ENCODE results near the gene ARHGAP26.

ARHGAP26 gene

DNA sequence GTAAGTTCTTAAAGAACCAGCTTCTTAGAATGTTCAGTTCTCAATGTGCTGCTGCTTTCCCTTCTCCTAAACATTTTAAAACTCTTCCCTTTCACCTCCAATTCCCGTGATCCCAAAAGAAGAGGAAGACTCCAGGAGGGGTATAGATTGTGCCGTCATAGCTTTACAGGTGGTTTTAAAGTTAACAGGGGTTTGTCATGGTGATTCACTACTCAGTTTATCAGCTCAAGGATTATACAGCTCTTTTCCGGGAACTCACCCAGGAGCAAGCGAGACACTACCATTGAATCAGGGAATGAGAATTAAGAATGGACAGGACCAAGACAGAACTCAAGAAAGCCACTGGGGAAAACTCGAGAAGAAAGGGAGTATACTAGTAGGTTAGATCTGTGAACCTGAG, 454.5 kb downstream of the ARHGAP26 start:
- Histone ChIP-seq H3K36me3 (ENCODE audit: control insufficient read depth in 2 of 2, insufficient read depth in 2 of 2, low read length in 2 of 2) (peaks cover 0 to 9% of the 10 kb centered on the region in 2 donors), H3K9me3 (ENCODE audit: control insufficient read depth in 2 of 2, low read length in 2 of 2) (no peaks in the 10 kb centered on the region), H3K9ac (ENCODE audit: low read depth in 1 of 2, low read length in 2 of 2) (no peak overlapping the region), H3K27ac (ENCODE audit: low read depth in 2 of 2, low read length in 2 of 2) (no peak overlapping the region), H3K4me1 (ENCODE audit: control insufficient read depth in 2 of 2, insufficient read depth in 2 of 2, low read length in 2 of 2) (peaks cover 4 to 6% of the 10 kb centered on the region in 2 donors), H3K27me3 (ENCODE audit: control insufficient read depth in 2 of 2, insufficient read depth in 2 of 2, low read length in 2 of 2) (no peaks in the 10 kb centered on the region), H3K4me3 (ENCODE audit: low read length in 2 of 2) (no peak overlapping the region)

GRCh38 chr5:143225511-143225910, 455.3 kb downstream of the ARHGAP26 start:
- H3K4me1 ChIP-seq (ENCODE audit: control insufficient read depth in 2 of 2, insufficient read depth in 2 of 2, low read length in 2 of 2): peaks cover 4 to 6% of the 10 kb centered on the region in 2 donors
- H3K9me3 ChIP-seq (ENCODE audit: control insufficient read depth in 2 of 2, low read length in 2 of 2): no peaks in the 10 kb centered on the region
- H3K9ac ChIP-seq (ENCODE audit: low read depth in 1 of 2, low read length in 2 of 2): no peak overlapping the region
- peaks cover 0 to 9% of the 10 kb centered on the region in 2 donors for H3K36me3 ChIP-seq (ENCODE audit: control insufficient read depth in 2 of 2, insufficient read depth in 2 of 2, low read length in 2 of 2)
- H3K4me3 ChIP-seq (ENCODE audit: low read length in 2 of 2): no peak overlapping the region
- no peak overlapping the region for H3K27ac ChIP-seq (ENCODE audit: low read depth in 2 of 2, low read length in 2 of 2)
- H3K27me3 ChIP-seq (ENCODE audit: control insufficient read depth in 2 of 2, insufficient read depth in 2 of 2, low read length in 2 of 2): no peaks in the 10 kb centered on the region

- peaks cover 0 to 9% of the 10 kb centered on the region in 2 donors for H3K36me3 ChIP-seq (ENCODE audit: control insufficient read depth in 2 of 2, insufficient read depth in 2 of 2, low read length in 2 of 2)
- H3K27me3 ChIP-seq (ENCODE audit: control insufficient read depth in 2 of 2, insufficient read depth in 2 of 2, low read length in 2 of 2): no peaks in the 10 kb centered on the region
- H3K4me1 ChIP-seq (ENCODE audit: control insufficient read depth in 2 of 2, insufficient read depth in 2 of 2, low read length in 2 of 2): peaks cover 4 to 6% of the 10 kb centered on the region in 2 donors
- H3K9me3 ChIP-seq (ENCODE audit: control insufficient read depth in 2 of 2, low read length in 2 of 2): no peaks in the 10 kb centered on the region
- no peak overlapping the region for H3K27ac ChIP-seq (ENCODE audit: low read depth in 2 of 2, low read length in 2 of 2)
- H3K4me3 ChIP-seq (ENCODE audit: low read length in 2 of 2): no peak overlapping the region
- H3K9ac ChIP-seq (ENCODE audit: low read depth in 1 of 2, low read length in 2 of 2): no peak overlapping the region
Measured at GRCh38 chr5:143226361-143226760, 456.2 kb downstream of the ARHGAP26 start.

DNA sequence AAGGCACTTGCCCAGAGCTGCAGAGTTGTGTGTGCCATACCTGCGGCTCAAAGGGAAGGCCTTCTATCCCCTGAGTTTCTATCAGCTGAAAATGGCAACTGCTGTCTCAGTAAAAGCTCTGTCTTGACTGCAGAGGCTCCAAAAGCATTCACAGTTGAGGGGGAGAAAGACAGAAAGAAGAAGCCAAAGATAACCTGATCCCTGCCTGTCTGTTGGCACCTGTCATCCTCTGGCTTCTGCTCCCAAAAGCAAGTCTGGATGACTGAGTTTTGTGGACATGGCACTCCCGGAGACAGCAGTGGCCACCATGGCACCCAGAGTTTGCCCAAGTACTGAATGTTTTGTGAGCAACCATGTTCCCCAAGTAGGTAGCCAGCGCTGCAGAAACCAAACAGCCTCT, 456.7 kb downstream of the ARHGAP26 start:
- H3K27me3 ChIP-seq (ENCODE audit: control insufficient read depth in 2 of 2, insufficient read depth in 2 of 2, low read length in 2 of 2): no peaks in the 10 kb centered on the region
- no peak overlapping the region for H3K27ac ChIP-seq (ENCODE audit: low read depth in 2 of 2, low read length in 2 of 2)
- peaks cover 4 to 6% of the 10 kb centered on the region in 2 donors for H3K4me1 ChIP-seq (ENCODE audit: control insufficient read depth in 2 of 2, insufficient read depth in 2 of 2, low read length in 2 of 2)
- no peak overlapping the region for H3K9ac ChIP-seq (ENCODE audit: low read depth in 1 of 2, low read length in 2 of 2)
- H3K9me3 ChIP-seq (ENCODE audit: control insufficient read depth in 2 of 2, low read length in 2 of 2): no peaks in the 10 kb centered on the region
- H3K36me3 ChIP-seq (ENCODE audit: control insufficient read depth in 2 of 2, insufficient read depth in 2 of 2, low read length in 2 of 2): peaks cover 0 to 9% of the 10 kb centered on the region in 2 donors
- no peak overlapping the region for H3K4me3 ChIP-seq (ENCODE audit: low read length in 2 of 2)

DNA sequence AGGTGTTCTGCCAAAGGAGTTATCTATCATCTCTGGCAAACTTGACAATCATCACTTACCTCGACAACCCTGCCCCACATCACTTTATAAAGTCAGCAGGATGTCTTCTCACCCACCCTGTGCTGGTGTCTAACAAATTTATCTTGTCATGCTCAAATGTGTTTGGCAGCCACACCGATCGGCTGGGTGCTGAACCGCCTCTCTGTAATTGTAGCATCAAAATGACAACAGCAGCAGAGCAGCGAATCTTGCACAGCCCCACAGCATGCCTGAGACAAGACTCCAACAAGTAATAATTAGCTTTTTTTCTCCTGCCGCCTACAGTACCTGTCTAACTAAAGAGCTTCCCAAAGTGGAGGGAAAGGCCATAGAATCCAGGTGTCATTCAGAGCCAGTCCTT, 457.1 kb downstream of the ARHGAP26 start:
- H3K27ac ChIP-seq (ENCODE audit: low read depth in 2 of 2, low read length in 2 of 2): no peak overlapping the region
- peaks cover 0 to 6% of the 10 kb centered on the region in 2 donors for H3K36me3 ChIP-seq (ENCODE audit: control insufficient read depth in 2 of 2, insufficient read depth in 2 of 2, low read length in 2 of 2)
- no peaks in the 10 kb centered on the region for H3K9me3 ChIP-seq (ENCODE audit: control insufficient read depth in 2 of 2, low read length in 2 of 2)
- H3K4me3 ChIP-seq (ENCODE audit: low read length in 2 of 2): no peak overlapping the region
- H3K4me1 ChIP-seq (ENCODE audit: control insufficient read depth in 2 of 2, insufficient read depth in 2 of 2, low read length in 2 of 2): peaks cover 4 to 6% of the 10 kb centered on the region in 2 donors
- no peak overlapping the region for H3K9ac ChIP-seq (ENCODE audit: low read depth in 1 of 2, low read length in 2 of 2)
- no peaks in the 10 kb centered on the region for H3K27me3 ChIP-seq (ENCODE audit: control insufficient read depth in 2 of 2, insufficient read depth in 2 of 2, low read length in 2 of 2)

DNA sequence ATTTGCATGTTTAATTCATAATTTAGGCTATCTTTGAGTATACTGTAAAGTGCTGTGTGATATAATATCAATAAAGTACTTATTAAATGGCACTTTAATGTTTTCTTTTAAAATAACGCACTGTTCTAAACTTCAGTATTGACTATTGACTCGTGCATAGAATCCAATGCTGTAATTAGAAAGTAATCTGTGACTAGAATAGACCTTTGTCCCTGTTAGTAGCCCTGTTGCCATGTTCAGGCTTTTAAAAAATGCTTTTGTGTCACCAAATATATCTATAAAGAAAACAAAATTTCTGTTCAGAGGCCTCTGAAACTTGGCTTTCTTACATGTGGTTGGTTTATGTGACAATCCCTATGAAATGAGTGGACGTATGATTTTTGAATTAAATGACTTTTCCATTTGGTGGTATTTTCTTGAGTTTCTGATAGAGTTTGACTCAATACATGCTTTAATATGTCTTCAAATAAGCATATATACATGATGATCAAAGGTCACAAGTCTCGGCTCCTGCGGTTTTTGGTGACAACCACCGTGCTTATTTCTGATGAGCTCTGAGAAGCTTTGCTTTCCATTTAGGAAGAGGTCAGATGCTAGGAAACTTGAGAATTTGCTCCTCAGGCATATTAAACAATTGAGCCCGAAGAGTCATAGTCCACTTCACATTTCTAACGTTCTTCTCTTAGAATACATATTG, 458.6 kb downstream of the ARHGAP26 start:
- H3K27me3 ChIP-seq (ENCODE audit: control insufficient read depth in 2 of 2, insufficient read depth in 2 of 2, low read length in 2 of 2): no peaks in the 10 kb centered on the region
- H3K9ac ChIP-seq (ENCODE audit: low read depth in 1 of 2, low read length in 2 of 2): no peak overlapping the region
- H3K36me3 ChIP-seq (ENCODE audit: control insufficient read depth in 2 of 2, insufficient read depth in 2 of 2, low read length in 2 of 2): no peaks in the 10 kb centered on the region
- H3K4me1 ChIP-seq (ENCODE audit: control insufficient read depth in 2 of 2, insufficient read depth in 2 of 2, low read length in 2 of 2): peaks cover 0 to 3% of the 10 kb centered on the region in 2 donors
- no peaks in the 10 kb centered on the region for H3K9me3 ChIP-seq (ENCODE audit: control insufficient read depth in 2 of 2, low read length in 2 of 2)
- no peak overlapping the region for H3K27ac ChIP-seq (ENCODE audit: low read depth in 2 of 2, low read length in 2 of 2)
- H3K4me3 ChIP-seq (ENCODE audit: low read length in 2 of 2): no peak overlapping the region

- Histone ChIP-seq H3K9me3 (ENCODE audit: control insufficient read depth in 2 of 2, low read length in 2 of 2) (no peaks in the 10 kb centered on the region), H3K27me3 (ENCODE audit: control insufficient read depth in 2 of 2, insufficient read depth in 2 of 2, low read length in 2 of 2) (no peaks in the 10 kb centered on the region), H3K27ac (ENCODE audit: low read depth in 2 of 2, low read length in 2 of 2) (peak overlapping the region in 1 of 2 donors; percentile 25), H3K9ac (ENCODE audit: low read depth in 1 of 2, low read length in 2 of 2) (no peak overlapping the region), H3K4me3 (ENCODE audit: low read length in 2 of 2) (no peak overlapping the region), H3K4me1 (ENCODE audit: control insufficient read depth in 2 of 2, insufficient read depth in 2 of 2, low read length in 2 of 2) (peaks cover 0 to 3% of the 10 kb centered on the region in 2 donors), H3K36me3 (ENCODE audit: control insufficient read depth in 2 of 2, insufficient read depth in 2 of 2, low read length in 2 of 2) (no peaks in the 10 kb centered on the region)
Measured at GRCh38 chr5:143229426-143229895, 459.3 kb downstream of the ARHGAP26 start.

DNA sequence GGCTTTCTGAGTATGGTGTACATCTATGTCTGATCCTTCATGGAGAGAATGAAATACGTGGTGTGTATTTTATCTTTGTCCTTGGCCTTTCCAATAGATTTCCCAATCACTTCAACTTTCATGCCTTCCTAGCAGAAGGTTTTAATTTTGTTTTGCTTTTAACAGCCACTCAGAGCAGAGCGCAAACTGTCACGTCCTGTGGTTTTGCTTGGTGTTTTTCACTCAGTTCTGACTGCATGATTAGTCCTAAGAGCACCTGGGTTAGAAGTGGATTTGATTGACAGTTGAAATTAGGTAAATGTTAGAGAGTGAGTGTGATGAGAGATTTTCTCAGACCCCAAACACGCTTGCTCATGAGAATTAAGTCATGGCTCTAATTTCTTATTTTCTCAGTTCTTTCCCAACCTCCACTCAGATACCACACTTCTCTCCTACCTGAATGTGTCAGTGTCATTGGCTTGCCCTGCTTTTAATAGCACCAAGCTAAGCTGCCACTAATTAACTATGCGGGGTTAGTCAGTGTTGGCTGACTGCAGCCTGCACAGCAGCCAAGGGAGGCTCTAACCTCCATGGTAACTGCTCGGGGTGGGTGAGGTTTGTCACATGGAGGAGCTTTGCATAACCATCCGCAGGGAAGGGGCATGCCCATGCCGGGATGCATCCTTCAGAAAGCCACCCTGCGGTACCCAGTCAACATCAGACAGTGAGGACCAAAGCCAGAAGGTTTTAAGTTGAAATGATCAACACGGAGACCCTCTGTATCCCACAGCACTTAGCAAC, 459.9 kb downstream of the ARHGAP26 start:
- no peaks in the 10 kb centered on the region for H3K9me3 ChIP-seq (ENCODE audit: control insufficient read depth in 2 of 2, low read length in 2 of 2)
- H3K4me3 ChIP-seq (ENCODE audit: low read length in 2 of 2): no peak overlapping the region
- peak overlapping the region in 1 of 2 donors; percentile 25 for H3K27ac ChIP-seq (ENCODE audit: low read depth in 2 of 2, low read length in 2 of 2)
- peaks cover 0 to 3% of the 10 kb centered on the region in 2 donors for H3K4me1 ChIP-seq (ENCODE audit: control insufficient read depth in 2 of 2, insufficient read depth in 2 of 2, low read length in 2 of 2)
- H3K9ac ChIP-seq (ENCODE audit: low read depth in 1 of 2, low read length in 2 of 2): no peak overlapping the region
- H3K36me3 ChIP-seq (ENCODE audit: control insufficient read depth in 2 of 2, insufficient read depth in 2 of 2, low read length in 2 of 2): no peaks in the 10 kb centered on the region
- H3K27me3 ChIP-seq (ENCODE audit: control insufficient read depth in 2 of 2, insufficient read depth in 2 of 2, low read length in 2 of 2): no peaks in the 10 kb centered on the region

DNA sequence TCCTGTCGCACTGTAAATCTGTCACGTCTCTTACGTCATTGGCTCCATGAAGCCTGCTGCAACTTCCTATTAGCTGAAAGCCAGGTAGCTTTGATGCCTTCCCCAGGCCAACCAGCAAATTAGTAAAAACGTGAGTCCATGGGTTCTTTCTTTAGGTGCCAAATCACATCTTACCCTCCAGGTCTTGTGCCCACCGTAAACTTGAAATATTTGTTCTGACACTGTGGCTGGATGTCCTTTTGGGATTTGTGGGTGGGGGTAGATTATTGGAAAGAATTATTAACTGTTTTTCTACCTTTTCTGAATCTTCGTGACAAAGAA, 460.5 kb downstream of the ARHGAP26 start:
- H3K9me3 ChIP-seq (ENCODE audit: control insufficient read depth in 2 of 2, low read length in 2 of 2): no peaks in the 10 kb centered on the region
- no peaks in the 10 kb centered on the region for H3K27me3 ChIP-seq (ENCODE audit: control insufficient read depth in 2 of 2, insufficient read depth in 2 of 2, low read length in 2 of 2)
- H3K4me1 ChIP-seq (ENCODE audit: control insufficient read depth in 2 of 2, insufficient read depth in 2 of 2, low read length in 2 of 2): peaks cover 0 to 3% of the 10 kb centered on the region in 2 donors
- no peak overlapping the region for H3K27ac ChIP-seq (ENCODE audit: low read depth in 2 of 2, low read length in 2 of 2)
- no peak overlapping the region for H3K9ac ChIP-seq (ENCODE audit: low read depth in 1 of 2, low read length in 2 of 2)
- no peak overlapping the region for H3K4me3 ChIP-seq (ENCODE audit: low read length in 2 of 2)
- no peaks in the 10 kb centered on the region for H3K36me3 ChIP-seq (ENCODE audit: control insufficient read depth in 2 of 2, insufficient read depth in 2 of 2, low read length in 2 of 2)

- Histone ChIP-seq H3K27ac (ENCODE audit: low read depth in 2 of 2, low read length in 2 of 2) (no peak overlapping the region), H3K27me3 (ENCODE audit: control insufficient read depth in 2 of 2, insufficient read depth in 2 of 2, low read length in 2 of 2) (no peaks in the 10 kb centered on the region), H3K9ac (ENCODE audit: low read depth in 1 of 2, low read length in 2 of 2) (no peak overlapping the region), H3K9me3 (ENCODE audit: control insufficient read depth in 2 of 2, low read length in 2 of 2) (no peaks in the 10 kb centered on the region), H3K4me3 (ENCODE audit: low read length in 2 of 2) (no peak overlapping the region), H3K36me3 (ENCODE audit: control insufficient read depth in 2 of 2, insufficient read depth in 2 of 2, low read length in 2 of 2) (no peaks in the 10 kb centered on the region), H3K4me1 (ENCODE audit: control insufficient read depth in 2 of 2, insufficient read depth in 2 of 2, low read length in 2 of 2) (peaks cover 0 to 3% of the 10 kb centered on the region in 2 donors)
Measured at GRCh38 chr5:143231416-143231815, 461.2 kb downstream of the ARHGAP26 start.

Measured in mucosa of rectum (tissue), 2 donors.